Measurements from ENCODE around the gene HNF4A. TPM values are rescaled to one million over a fixed set of nuclear protein-coding genes. Genes with fewer than 3 reads are reported as not detected.

Gene HNF4A
- polyA plus RNA-seq, 1 experiment: 0.04 TPM

DNA sequence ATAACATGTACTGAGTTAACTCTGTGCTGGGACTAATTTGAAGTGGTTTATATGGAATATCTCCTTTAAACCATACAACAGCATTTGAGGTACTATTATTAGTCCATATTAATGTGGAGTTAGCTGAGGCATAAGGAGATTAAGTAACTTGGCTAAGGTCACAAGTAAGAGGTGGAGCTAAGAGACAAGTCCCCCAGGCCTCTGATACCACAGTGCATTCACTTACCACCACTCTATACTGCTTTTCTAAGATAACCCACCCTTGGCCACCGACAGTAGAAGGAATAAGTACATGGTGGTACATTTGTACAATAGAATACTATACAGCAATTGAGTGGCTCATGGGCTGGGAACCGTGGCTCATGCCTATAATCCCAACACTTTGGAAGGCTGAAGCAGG is 103.8 kb downstream of the HNF4A start:
- TF ChIP-seq, protein P1, sequence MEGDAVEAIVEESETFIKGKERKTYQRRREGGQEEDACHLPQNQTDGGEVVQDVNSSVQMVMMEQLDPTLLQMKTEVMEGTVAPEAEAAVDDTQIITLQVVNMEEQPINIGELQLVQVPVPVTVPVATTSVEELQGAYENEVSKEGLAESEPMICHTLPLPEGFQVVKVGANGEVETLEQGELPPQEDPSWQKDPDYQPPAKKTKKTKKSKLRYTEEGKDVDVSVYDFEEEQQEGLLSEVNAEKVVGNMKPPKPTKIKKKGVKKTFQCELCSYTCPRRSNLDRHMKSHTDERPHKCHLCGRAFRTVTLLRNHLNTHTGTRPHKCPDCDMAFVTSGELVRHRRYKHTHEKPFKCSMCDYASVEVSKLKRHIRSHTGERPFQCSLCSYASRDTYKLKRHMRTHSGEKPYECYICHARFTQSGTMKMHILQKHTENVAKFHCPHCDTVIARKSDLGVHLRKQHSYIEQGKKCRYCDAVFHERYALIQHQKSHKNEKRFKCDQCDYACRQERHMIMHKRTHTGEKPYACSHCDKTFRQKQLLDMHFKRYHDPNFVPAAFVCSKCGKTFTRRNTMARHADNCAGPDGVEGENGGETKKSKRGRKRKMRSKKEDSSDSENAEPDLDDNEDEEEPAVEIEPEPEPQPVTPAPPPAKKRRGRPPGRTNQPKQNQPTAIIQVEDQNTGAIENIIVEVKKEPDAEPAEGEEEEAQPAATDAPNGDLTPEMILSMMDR (IDR thresholded peaks at IDR 0.05; ENCODE audit: insufficient read depth, low read depth, low read length): no peak
- Histone ChIP-seq H3K36me3 (ENCODE audit: control insufficient read depth, insufficient read depth, low read length) (no peaks in the 10 kb centered on the region), H3K27me3 (ENCODE audit: control insufficient read depth, insufficient read depth, low read length) (no peaks in the 10 kb centered on the region), H3K4me3 (ENCODE audit: low read depth, low read length) (no peak overlapping the region)
- DNase-seq (ENCODE audit: low read depth): no peak
- ChIA-PET POLR2A (no interaction called here), CTCF (interaction anchor here (1.0 to 2.4 kb wide), 6 partner anchors 9 to 74 kb away, joined by 3 to 14 read pairs (median 8); no protein-coding TSS in a partner anchor)

- ChIA-PET CTCF (interaction anchor here (1.0 to 4.8 kb wide), 9 partner anchors 9 to 244 kb away, joined by 3 to 30 read pairs (median 12); no protein-coding TSS in a partner anchor), POLR2A (no interaction called here)
- TF ChIP-seq, protein P1 (IDR thresholded peaks at IDR 0.05; ENCODE audit: insufficient read depth, low read depth, low read length): peak; percentile 42
- peaks cover under 1% of the 10 kb centered on the region for H3K27me3 ChIP-seq (ENCODE audit: control insufficient read depth, insufficient read depth, low read length)
- H3K36me3 ChIP-seq (ENCODE audit: control insufficient read depth, insufficient read depth, low read length): no peaks in the 10 kb centered on the region
- no peak for DNase-seq (ENCODE audit: low read depth)
- no peak overlapping the region for H3K4me3 ChIP-seq (ENCODE audit: low read depth, low read length)
These were observed 105.3 kb downstream of the HNF4A start for GRCh38 chr20:44460795-44461141.

- ChIA-PET POLR2A (no interaction called here), CTCF (interaction anchor here (0.6 to 4.8 kb wide), 16 partner anchors 8 to 266 kb away, joined by 3 to 30 read pairs (median 5); no protein-coding TSS in a partner anchor)
- Histone ChIP-seq H3K4me3 (ENCODE audit: low read depth, low read length) (no peak overlapping the region), H3K27me3 (ENCODE audit: control insufficient read depth, insufficient read depth, low read length) (peaks cover 3% of the 10 kb centered on the region), H3K36me3 (ENCODE audit: control insufficient read depth, insufficient read depth, low read length) (no peaks in the 10 kb centered on the region)
- DNase-seq (ENCODE audit: low read depth): no peak
- TF ChIP-seq, protein P1 (IDR thresholded peaks at IDR 0.05; ENCODE audit: insufficient read depth, low read depth, low read length): no peak
These were observed 105.8 kb downstream of the HNF4A start for GRCh38 chr20:44461142-44461802.

- Histone ChIP-seq H3K27me3 (ENCODE audit: control insufficient read depth, insufficient read depth, low read length) (peaks cover 3% of the 10 kb centered on the region), H3K36me3 (ENCODE audit: control insufficient read depth, insufficient read depth, low read length) (no peaks in the 10 kb centered on the region), H3K4me3 (ENCODE audit: low read depth, low read length) (no peak overlapping the region)
- TF ChIP-seq, protein P1 (IDR thresholded peaks at IDR 0.05; ENCODE audit: insufficient read depth, low read depth, low read length): no peak
- no peak for DNase-seq (ENCODE audit: low read depth)
- POLR2A ChIA-PET: no interaction called here
- CTCF ChIA-PET: interaction anchor here (0.6 to 4.8 kb wide), 17 partner anchors 8 to 1011 kb away, joined by 3 to 30 read pairs (median 5); no protein-coding TSS in a partner anchor
These were observed 106.3 kb downstream of the HNF4A start for GRCh38 chr20:44461803-44462174.

- Histone ChIP-seq H3K36me3 (ENCODE audit: control insufficient read depth, insufficient read depth, low read length) (no peaks in the 10 kb centered on the region), H3K4me3 (ENCODE audit: low read depth, low read length) (no peak overlapping the region), H3K27me3 (ENCODE audit: control insufficient read depth, insufficient read depth, low read length) (peaks cover 4% of the 10 kb centered on the region)
- no peak for DNase-seq (ENCODE audit: low read depth)
- TF ChIP-seq, protein P1 (IDR thresholded peaks at IDR 0.05; ENCODE audit: insufficient read depth, low read depth, low read length): no peak
- ChIA-PET CTCF (interaction anchor here (0.8 to 4.8 kb wide), 2 partner anchors 10 to 247 kb away, joined by 3 to 30 read pairs; no protein-coding TSS in a partner anchor), POLR2A (no interaction called here)
These were observed 108.0 kb downstream of the HNF4A start for GRCh38 chr20:44463466-44463865.
